Measurements from ENCODE around the gene FLACC1. TPM values are rescaled to one million over a fixed set of nuclear protein-coding genes. Genes with fewer than 3 reads are reported as not detected.
A peak's percentile ranks its signal among the peaks of the same experiment; 100 is the strongest.

The FLACC1 gene, protein sequence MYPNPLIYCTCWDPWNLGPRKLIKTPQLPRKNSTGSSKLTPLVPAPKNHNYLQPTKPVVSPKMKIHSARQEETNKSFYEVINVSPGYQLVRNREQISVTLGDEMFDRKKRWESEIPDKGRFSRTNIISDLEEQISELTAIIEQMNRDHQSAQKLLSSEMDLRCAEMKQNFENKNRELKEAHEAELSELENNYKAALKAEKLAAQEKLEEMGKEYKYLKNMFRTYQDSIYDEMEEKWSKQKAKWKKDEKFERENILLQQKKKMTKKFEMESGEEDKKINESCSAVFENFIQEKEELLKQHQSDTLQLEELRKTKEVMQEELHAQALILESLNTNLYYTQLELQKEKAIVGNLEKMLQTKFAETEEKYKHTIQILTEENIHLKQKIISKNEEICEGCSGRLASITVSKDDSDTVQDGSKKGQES
- total RNA-seq (2021) (0.75 and 0.87 TPM in 2 replicates), Bru-seq, nascent RNA (percentile 41 among the genes with signal in this experiment), BruChase-seq, experiment 1, labeled RNA remaining after a 2-hour chase (percentile 30 among the genes with signal in this experiment), BruChase-seq, experiment 2, labeled RNA remaining after a 6-hour chase (percentile 25 among the genes with signal in this experiment)
- long read RNA-seq: 0 reads

DNA sequence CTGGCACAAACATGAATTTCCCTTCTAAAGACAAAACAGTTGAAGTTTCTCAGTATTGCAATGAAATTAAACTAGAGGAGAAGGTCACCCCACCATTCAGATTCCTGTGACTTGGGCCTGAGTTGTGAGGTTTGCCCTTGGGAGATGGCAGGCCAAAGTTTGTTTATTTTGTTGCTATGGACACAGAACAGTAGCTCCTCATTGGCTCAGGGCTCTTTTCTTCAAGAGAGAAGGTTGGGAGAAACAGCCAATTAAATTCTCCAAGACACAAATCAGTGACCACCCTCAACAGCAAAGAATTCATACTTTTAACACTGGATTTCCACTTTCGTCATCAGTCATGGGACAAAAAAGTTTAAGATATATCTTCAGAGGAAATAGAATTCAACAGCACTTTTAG is at the start of gene FLACC1:
FLACC1 (minus strand) TSS at position 125 of the 400 bp plus-strand sequence. CDS start 5,941 bp downstream, outside the sequence.
- no peak within 1 kb of the TSS for H3K27ac ChIP-seq

DNA sequence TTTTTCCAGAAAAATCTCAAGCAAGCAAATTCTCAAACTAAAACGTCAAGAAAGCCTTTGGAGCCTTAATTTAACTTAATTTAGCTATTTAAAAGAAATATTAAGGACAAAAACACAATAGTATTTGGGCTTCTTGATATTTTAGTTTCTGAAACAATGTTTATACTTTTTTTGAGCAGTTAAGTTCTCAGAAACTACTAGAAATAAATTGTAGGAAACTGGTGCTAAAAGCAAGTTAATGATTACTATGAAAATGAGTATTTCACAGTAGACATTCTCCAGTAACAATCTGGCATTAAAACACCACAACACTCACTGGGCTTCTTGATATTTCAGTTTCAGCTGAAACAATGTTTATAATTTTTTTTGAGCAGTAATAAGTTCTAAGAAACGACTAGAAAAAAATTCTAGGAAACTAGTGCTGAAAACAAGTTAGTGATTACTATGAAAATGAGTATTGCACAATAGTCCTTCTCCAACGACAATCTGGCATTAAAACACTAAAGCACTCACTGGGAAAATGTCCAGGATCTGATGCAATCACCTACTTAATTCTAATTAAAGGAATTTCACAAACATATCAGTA is 49.0 kb upstream of the FLACC1 start:
- 0 out of 2 replicates have a peak, but pooled peaks cover 11% of the 10 kb centered on the region for H3K79me2 ChIP-seq (ENCODE audit: low read depth)
- intact Hi-C loops (cut with micrococcal nuclease; ENCODE audit: unreplicated experiment): no loop called here
- H4K20me1 ChIP-seq (ENCODE audit: insufficient read depth): no peaks in the 10 kb centered on the region
- H3K27ac ChIP-seq: peak overlapping the region; percentile 42
- no TSS peak for BruUV-seq (replicated peaks)
- ChIA-PET POLR2A (ENCODE audit: unreplicated experiment) (interaction anchor here (0.6 kb wide), 1 partner anchor 45 kb away, joined by 25 read pairs; the partner anchor contains the start of genes STRADB and TRAK2), CTCF (no interaction called here)
- H2AFZ ChIP-seq: no peak overlapping the region
- H3K4me3 ChIP-seq: no peak overlapping the region
- H3F3A ChIP-seq (ENCODE audit: insufficient read depth, low read depth): peaks cover 9% of the 10 kb centered on the region; the same call in 1 of the 2 replicates
- H3K27me3 ChIP-seq (ENCODE audit: insufficient read depth, low read depth): no peaks in the 10 kb centered on the region
- peak overlapping the region; percentile 37; the same call in 1 of the 2 replicates for H3K4me2 ChIP-seq
- no peaks in the 10 kb centered on the region for H3K36me3 ChIP-seq (ENCODE audit: low read depth)
- no peaks in the 10 kb centered on the region; the same call in 1 of the 2 replicates for H3K9me2 ChIP-seq (ENCODE audit: insufficient read depth)
- H3K9me3 ChIP-seq (ENCODE audit: insufficient read depth, low read depth): no peaks in the 10 kb centered on the region
- H3K4me1 ChIP-seq (replicated peaks; ENCODE audit: insufficient read depth): peaks cover 29% of the 10 kb centered on the region
- DNase-seq: peak in 1 of 2 experiments; percentile 53
- TF ChIP-seq EZH2 (IDR thresholded peaks at IDR 0.05; ENCODE audit: low read depth): no peak
- TF ChIP-seq, protein P1, sequence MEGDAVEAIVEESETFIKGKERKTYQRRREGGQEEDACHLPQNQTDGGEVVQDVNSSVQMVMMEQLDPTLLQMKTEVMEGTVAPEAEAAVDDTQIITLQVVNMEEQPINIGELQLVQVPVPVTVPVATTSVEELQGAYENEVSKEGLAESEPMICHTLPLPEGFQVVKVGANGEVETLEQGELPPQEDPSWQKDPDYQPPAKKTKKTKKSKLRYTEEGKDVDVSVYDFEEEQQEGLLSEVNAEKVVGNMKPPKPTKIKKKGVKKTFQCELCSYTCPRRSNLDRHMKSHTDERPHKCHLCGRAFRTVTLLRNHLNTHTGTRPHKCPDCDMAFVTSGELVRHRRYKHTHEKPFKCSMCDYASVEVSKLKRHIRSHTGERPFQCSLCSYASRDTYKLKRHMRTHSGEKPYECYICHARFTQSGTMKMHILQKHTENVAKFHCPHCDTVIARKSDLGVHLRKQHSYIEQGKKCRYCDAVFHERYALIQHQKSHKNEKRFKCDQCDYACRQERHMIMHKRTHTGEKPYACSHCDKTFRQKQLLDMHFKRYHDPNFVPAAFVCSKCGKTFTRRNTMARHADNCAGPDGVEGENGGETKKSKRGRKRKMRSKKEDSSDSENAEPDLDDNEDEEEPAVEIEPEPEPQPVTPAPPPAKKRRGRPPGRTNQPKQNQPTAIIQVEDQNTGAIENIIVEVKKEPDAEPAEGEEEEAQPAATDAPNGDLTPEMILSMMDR (conservative IDR thresholded peaks at IDR 0.05): no peak

More for the DNA sequence above, at the start of gene FLACC1:
- peaks cover 7% of the 10 kb centered on the region; the same call in 1 of the 2 replicates for H3K4me1 ChIP-seq (replicated peaks; ENCODE audit: insufficient read depth)
- H2AFZ ChIP-seq: no peak within 1 kb of the TSS
- no peaks in the 10 kb centered on the region for H3K79me2 ChIP-seq (ENCODE audit: low read depth)
- H3K4me3 ChIP-seq: no peak within 1 kb of the TSS
- intact Hi-C loops (cut with micrococcal nuclease; ENCODE audit: unreplicated experiment): no loop called here
- no peaks in the 10 kb centered on the region for H3K9me2 ChIP-seq (ENCODE audit: insufficient read depth)
- no TSS peak for BruUV-seq (replicated peaks)
- no peak within 1 kb of the TSS for H3K4me2 ChIP-seq
- H3K27me3 ChIP-seq (ENCODE audit: insufficient read depth, low read depth): no peaks in the 10 kb centered on the region
- no peaks in the 10 kb centered on the region for H4K20me1 ChIP-seq (ENCODE audit: insufficient read depth)
- no peaks in the 10 kb centered on the region for H3F3A ChIP-seq (ENCODE audit: insufficient read depth, low read depth)
- no peaks in the 10 kb centered on the region for H3K9me3 ChIP-seq (ENCODE audit: insufficient read depth, low read depth)
- no peaks in the 10 kb centered on the region for H3K36me3 ChIP-seq (ENCODE audit: low read depth)
- DNase-seq: peak; percentile 12 to 34
- CTCF ChIA-PET: no interaction called here
- POLR2A ChIA-PET (ENCODE audit: unreplicated experiment): interaction anchor here (0.5 kb wide), 1 partner anchor 1051 kb away, joined by 3 read pairs; the partner anchor contains the start of gene SPATS2L
- TF ChIP-seq, protein P1 (conservative IDR thresholded peaks at IDR 0.05): no peak
- TF ChIP-seq EZH2 (IDR thresholded peaks at IDR 0.05; ENCODE audit: low read depth): no peak

DNA sequence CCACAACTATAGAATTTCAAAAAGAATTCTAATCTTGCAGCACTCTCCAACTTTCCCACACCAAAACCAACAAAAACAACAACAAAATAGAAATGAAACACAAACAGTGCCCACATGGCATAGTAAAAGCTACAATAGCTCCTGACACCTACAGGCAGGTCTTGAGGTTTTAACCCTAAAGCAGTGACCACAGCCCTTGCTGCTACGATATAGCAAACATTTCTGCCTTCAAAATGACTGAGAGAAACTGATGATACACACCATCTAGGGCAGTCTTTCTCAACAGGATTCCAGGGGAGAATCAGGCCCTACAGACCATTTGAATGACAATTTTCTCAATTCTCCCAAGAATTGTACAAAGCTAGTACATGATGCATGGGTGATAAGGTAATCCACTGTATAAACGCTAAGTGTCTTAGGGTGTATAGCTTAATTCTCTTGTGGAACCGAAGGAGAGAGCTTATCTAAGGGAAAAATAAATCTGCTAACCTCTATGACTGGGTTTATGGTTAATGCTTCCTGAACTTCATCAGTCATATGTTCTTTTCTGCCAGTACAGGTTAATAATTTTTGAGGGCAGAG is 47.6 kb upstream of the FLACC1 start:
- Histone ChIP-seq H3K27ac (no peak overlapping the region), H3K4me3 (no peak overlapping the region), H2AFZ (no peak overlapping the region), H3K79me2 (ENCODE audit: low read depth) (0 out of 2 replicates have a peak, but pooled peaks cover 11% of the 10 kb centered on the region), H3K9me2 (ENCODE audit: insufficient read depth) (no peaks in the 10 kb centered on the region), H3F3A (ENCODE audit: insufficient read depth, low read depth) (peaks cover 9% of the 10 kb centered on the region; the same call in 1 of the 2 replicates), H3K4me2 (no peak overlapping the region), H4K20me1 (ENCODE audit: insufficient read depth) (no peaks in the 10 kb centered on the region), H3K36me3 (ENCODE audit: low read depth) (no peaks in the 10 kb centered on the region), H3K27me3 (ENCODE audit: insufficient read depth, low read depth) (no peaks in the 10 kb centered on the region), H3K4me1 (replicated peaks; ENCODE audit: insufficient read depth) (peaks cover 29% of the 10 kb centered on the region), H3K9me3 (ENCODE audit: insufficient read depth, low read depth) (no peaks in the 10 kb centered on the region)
- ChIA-PET POLR2A (ENCODE audit: unreplicated experiment) (no interaction called here), CTCF (no interaction called here)
- BruUV-seq (replicated peaks): no TSS peak
- no peak for TF ChIP-seq EZH2 (IDR thresholded peaks at IDR 0.05; ENCODE audit: low read depth)
- TF ChIP-seq, protein P1 (conservative IDR thresholded peaks at IDR 0.05): no peak
- no peak for DNase-seq
- intact Hi-C loops (cut with micrococcal nuclease; ENCODE audit: unreplicated experiment): loop anchor here (5.0 kb wide), 1 partner anchor 48 kb away; the partner anchor contains the start of genes STRADB and TRAK2
